Muscle layer of duodenum (tissue), 2 donors: ENCODE data around the gene VSTM1.

ENCODE experiments used
- H3K27ac ChIP-seq: one replicate; pipeline ENCODE4 v1.7.0; 2013; ENCODE audit warnings: mild to moderate bottlenecking, low read length
- H3K27me3 ChIP-seq: one replicate; pipeline ENCODE4 v1.7.0; 2013; ENCODE audit warnings: low read depth, mild to moderate bottlenecking, control low read depth, low read length
- H3K36me3 ChIP-seq, 2 donors: one replicate each; pipeline ENCODE4 v1.7.0; 2013; ENCODE audit warnings: low read length in 2 of 2, control low read depth in 1 of 2, mild to moderate bottlenecking in 1 of 2; ENCODE audit not compliant: insufficient read depth in 2 of 2, control insufficient read depth in 1 of 2
- H3K4me1 ChIP-seq, 2 donors: one replicate each; pipeline ENCODE4 v1.7.0; 2013; ENCODE audit warnings: low read length in 2 of 2, mild to moderate bottlenecking in 2 of 2, control low read depth in 1 of 2, moderate library complexity in 1 of 2; ENCODE audit not compliant: insufficient read depth in 2 of 2, control insufficient read depth in 1 of 2
- H3K4me3 ChIP-seq, 2 donors: one replicate each; pipeline ENCODE4 v1.7.0; 2013; ENCODE audit warnings: low read length in 2 of 2, low read depth in 1 of 2, mild to moderate bottlenecking in 1 of 2
- H3K9me3 ChIP-seq, 2 donors: one replicate each; pipeline ENCODE4 v1.7.0; 2013; ENCODE audit warnings: low read length in 2 of 2, control low read depth in 1 of 2, mild to moderate bottlenecking in 1 of 2; ENCODE audit not compliant: control insufficient read depth in 1 of 2
- donor health status: healthy.

VSTM1 gene

DNA sequence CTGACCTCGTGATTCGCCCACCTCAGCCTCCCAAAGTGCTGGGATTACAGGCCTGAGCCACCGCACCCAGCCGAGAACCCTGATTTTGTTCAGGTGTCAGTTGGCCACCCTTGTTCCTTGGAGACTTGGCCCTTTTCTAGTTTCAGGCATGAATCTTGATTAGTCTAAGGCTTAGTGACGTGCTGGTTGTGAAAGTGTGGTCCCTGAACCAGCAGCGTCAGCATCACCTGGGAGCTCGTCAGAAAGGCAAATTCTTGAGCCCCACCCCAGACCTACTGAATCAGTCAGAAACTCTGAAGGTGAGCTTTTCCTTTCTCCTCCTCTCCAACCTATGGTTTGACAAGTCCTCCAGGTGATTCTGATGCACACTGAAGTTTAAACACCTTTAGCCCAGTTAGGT lies 37.0 kb downstream of the VSTM1 start:
- no peaks in the 10 kb centered on the region for H3K27me3 ChIP-seq
- no peak overlapping the region for H3K27ac ChIP-seq

DNA sequence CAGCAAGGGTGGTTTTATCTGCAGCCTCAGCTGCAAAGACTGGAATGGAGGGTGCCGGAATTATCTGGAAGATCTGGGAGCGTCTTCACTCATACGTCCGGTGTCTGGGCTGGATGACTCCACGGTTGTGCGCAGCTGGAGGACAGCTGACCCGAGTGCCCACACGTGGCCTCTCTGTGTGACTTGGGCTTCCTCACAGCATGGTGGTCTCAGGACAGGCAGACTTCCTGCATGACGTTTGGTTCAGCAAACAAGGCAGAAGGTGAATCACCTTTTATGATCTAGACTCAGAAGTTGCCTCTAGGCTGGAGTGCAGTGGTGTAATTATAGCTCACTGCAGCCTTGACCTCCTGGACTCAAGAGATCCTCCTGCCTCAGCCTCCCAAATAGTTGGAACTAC lies 39.0 kb downstream of the VSTM1 start:
- H3K27me3 ChIP-seq, result no peaks in the 10 kb centered on the region
- no peak overlapping the region for H3K4me3 ChIP-seq
- H3K27ac ChIP-seq, result no peak overlapping the region
- no peaks in the 10 kb centered on the region for H3K9me3 ChIP-seq
- no peaks in the 10 kb centered on the region for H3K36me3 ChIP-seq
- peaks cover 0 to 7% of the 10 kb centered on the region in 2 donors for H3K4me1 ChIP-seq

More for the DNA sequence above, 37.0 kb downstream of the VSTM1 start:
- no peak overlapping the region for H3K4me3 ChIP-seq
- H3K36me3 ChIP-seq, result no peaks in the 10 kb centered on the region
- no peaks in the 10 kb centered on the region for H3K9me3 ChIP-seq
- peaks cover 0 to 7% of the 10 kb centered on the region in 2 donors for H3K4me1 ChIP-seq

DNA sequence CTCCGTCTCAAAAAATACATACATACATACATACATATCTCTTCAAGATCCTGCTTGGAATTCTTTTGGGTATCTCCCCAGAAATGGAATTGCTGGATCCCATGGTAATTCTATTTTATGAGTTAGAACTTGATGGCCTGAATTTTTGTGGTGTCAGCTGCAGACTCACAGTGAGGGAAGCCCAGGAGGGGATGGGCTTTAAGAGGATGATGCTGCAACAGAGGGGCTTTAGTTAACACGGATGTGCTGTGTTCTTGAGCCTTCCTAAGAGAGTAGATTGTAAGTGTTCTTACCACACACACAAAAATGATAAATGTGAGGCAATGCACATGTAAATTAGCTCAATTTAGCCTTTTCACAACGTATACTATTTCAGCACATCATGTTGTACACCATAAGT lies 40.5 kb downstream of the VSTM1 start:
- Histone ChIP-seq H3K4me1 (peaks cover 0 to 7% of the 10 kb centered on the region in 2 donors), H3K27ac (no peak overlapping the region), H3K9me3 (no peaks in the 10 kb centered on the region), H3K4me3 (no peak overlapping the region), H3K27me3 (no peaks in the 10 kb centered on the region), H3K36me3 (no peaks in the 10 kb centered on the region)

DNA sequence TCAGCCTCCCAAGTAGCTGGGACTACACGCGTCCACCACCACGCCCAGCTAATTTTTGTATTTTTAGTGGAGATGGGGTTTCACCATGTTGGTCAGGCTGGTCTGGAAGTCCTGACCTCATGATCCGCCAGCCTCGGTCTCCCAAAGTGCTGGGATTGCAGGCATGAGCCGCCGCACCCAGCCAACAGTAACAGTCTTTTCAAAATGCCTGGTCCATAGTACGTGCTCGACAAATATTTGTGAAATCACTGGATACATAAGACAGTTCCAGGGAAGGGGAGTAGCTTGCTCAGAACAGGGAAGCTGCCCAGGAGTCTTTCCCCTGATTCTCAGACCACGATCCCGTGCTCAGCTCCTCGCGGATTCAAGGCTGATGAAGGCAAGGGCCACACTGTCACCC lies 41.8 kb downstream of the VSTM1 start:
- no peaks in the 10 kb centered on the region for H3K9me3 ChIP-seq
- H3K4me1 ChIP-seq, result peaks cover 0 to 7% of the 10 kb centered on the region in 2 donors
- H3K36me3 ChIP-seq, result no peaks in the 10 kb centered on the region
- no peak overlapping the region for H3K4me3 ChIP-seq
- no peak overlapping the region for H3K27ac ChIP-seq
- no peaks in the 10 kb centered on the region for H3K27me3 ChIP-seq

DNA sequence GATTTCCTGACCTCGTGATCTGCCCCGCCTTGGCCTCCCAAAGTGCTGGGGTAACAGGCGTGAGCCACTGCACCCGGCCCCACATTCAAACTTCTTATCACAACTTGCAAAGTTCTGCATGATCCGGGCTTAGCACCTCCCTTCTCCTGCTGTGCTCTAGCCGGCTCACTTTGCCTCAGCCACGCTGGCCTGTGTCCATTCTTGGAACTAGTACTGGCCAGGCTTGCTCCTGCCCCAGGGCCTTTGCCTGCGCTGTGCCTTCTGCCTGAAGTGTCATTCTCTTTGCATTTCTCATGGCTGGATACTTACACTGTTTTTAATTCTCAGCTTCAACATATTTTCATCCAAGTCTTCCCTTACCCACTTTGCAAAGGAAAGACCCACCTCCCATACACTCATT lies 42.3 kb downstream of the VSTM1 start:
- H3K27me3 ChIP-seq, result no peaks in the 10 kb centered on the region

DNA sequence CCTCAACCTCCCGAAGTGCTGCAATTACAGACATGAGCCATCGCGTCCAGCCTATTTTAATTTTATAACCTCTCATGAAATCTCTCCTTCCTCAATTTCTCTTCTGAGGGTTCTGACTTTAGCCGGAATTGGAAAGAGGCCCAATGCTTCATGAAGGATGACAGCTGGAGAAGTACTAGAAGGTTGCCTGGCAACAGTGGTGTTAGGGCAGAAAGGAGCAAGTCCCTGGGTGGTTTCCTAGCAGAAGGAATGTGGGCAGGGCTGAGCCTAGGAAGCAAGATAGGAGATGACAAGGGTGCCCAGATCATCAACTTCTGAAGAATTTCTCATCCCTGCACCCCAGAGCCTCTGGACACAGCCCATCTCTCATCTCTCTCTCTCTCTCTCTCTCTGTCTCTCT lies 46.4 kb downstream of the VSTM1 start:
- no peaks in the 10 kb centered on the region for H3K4me1 ChIP-seq
- no peaks in the 10 kb centered on the region for H3K9me3 ChIP-seq
- no peaks in the 10 kb centered on the region for H3K27me3 ChIP-seq
- H3K4me3 ChIP-seq, result no peak overlapping the region
- no peaks in the 10 kb centered on the region for H3K36me3 ChIP-seq
- no peak overlapping the region for H3K27ac ChIP-seq

More for the DNA sequence above, 42.3 kb downstream of the VSTM1 start:
- Histone ChIP-seq H3K4me1 (peaks cover 0 to 7% of the 10 kb centered on the region in 2 donors), H3K9me3 (no peaks in the 10 kb centered on the region), H3K27ac (no peak overlapping the region), H3K36me3 (no peaks in the 10 kb centered on the region), H3K4me3 (no peak overlapping the region)

DNA sequence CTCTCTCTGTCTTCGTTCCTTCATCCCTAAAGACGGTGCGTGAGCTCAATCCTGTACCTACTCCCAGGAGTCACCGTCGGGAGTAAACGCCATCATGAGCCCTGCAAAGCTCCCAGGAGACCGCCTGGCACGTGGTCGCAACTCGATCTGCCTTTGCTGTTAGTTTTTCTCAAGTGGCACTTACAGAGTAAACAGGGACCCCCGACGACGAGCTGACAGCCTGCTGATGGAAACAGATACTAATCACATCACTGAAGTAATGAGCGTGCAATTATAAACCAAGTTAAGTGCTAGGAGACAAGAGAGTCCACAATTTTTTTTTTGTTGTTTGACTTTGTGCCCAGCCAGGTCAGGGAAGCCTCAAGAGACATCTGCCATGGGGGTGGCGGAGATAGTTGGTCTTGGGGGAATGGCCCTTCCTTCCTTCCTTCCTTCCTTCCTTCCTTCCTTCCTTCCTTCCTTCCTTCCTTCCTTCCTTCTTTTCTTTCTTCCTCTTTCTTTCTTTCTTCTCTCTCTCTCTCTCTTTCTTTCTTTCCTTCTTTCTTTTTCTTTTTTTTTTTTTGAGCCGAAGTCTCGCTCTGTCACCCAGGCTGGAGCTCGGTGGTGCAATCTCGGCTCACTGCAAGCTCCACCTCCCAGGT lies 48.7 kb downstream of the VSTM1 start:
- H3K27me3 ChIP-seq, result no peaks in the 10 kb centered on the region
- no peaks in the 10 kb centered on the region for H3K36me3 ChIP-seq
- no peaks in the 10 kb centered on the region for H3K4me1 ChIP-seq
- no peaks in the 10 kb centered on the region for H3K9me3 ChIP-seq
- H3K4me3 ChIP-seq, result no peak overlapping the region
- no peak overlapping the region for H3K27ac ChIP-seq

DNA sequence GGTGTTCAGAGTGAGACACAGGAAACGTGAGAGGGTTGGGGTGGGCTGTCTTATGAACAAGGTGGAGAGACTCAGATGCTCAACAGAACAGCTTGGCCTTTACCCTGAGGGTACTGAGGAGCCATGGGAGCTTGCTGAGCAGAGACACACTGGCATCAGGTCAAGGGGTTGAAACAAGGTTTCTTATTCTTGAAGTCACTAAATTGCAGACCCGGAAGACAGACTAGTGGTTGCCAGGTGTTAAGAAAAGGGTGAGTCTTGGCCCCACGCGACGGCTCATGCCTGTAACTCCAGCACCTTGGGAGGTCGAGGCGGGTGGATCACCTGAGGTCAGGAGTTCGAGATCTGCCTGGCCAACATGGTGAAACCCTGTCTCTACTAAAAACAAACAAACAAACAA lies 49.8 kb downstream of the VSTM1 start:
- no peaks in the 10 kb centered on the region for H3K27me3 ChIP-seq
- no peaks in the 10 kb centered on the region for H3K9me3 ChIP-seq
- no peaks in the 10 kb centered on the region for H3K36me3 ChIP-seq
- no peaks in the 10 kb centered on the region for H3K4me1 ChIP-seq
- H3K27ac ChIP-seq, result no peak overlapping the region
- H3K4me3 ChIP-seq, result no peak overlapping the region

DNA sequence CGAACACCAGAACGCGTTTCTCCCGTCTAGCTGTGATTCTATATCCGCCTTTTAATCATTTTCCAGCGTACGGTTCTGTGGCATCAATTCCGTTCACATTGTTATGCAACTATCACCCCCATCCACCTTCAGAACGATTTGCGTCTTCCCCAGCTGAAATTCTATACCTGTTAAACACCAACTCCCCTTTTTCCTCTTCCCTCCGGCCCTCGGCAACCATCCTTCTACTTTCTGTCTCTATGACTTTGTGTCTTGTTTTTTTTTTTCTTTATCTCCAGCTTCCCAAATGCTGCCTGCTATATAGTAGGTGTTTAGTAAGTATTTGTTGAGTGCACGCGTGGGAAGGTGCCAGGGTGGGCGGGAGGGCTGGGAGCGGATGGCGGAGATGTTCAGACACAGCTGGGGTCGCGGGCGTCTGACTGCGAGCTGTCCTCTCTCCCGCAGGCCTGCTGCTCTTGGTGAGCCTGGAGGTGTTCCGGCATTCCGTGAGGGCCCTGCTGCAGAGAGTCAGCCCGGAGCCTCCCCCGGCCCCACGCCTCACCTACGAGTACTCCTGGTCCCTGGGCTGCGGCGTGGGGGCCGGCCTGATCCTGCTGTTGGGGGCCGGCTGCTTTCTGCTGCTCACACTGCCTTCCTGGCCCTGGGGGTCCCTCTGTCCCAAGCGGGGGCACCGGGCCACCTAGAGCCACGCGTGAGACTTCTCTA lies 52.0 kb downstream of the VSTM1 start:
- no peaks in the 10 kb centered on the region for H3K4me1 ChIP-seq
- H3K4me3 ChIP-seq, result no peak overlapping the region
- no peaks in the 10 kb centered on the region for H3K9me3 ChIP-seq
- H3K27me3 ChIP-seq, result no peaks in the 10 kb centered on the region
- no peak overlapping the region for H3K27ac ChIP-seq
- no peaks in the 10 kb centered on the region for H3K36me3 ChIP-seq

DNA sequence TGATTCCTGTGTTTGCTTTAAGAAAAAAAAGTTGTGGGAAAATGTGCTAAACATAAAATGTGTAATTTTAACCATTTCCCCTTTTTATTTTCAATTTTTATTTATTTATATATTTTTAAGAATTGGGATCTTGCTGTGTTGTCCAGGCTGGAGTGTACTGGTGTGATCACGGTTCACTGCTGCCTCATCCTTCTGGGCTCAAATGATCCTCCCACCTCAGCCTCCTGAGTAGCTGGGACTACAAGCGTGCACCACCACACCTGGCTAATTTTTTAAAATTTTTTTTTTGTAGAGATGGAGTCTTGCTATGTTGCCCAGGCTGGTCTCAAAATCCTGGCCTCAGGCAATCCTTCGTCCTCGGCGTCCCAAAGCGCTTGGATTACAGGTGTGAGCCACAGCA lies 53.2 kb downstream of the VSTM1 start:
- Histone ChIP-seq H3K9me3 (no peaks in the 10 kb centered on the region), H3K27me3 (no peaks in the 10 kb centered on the region), H3K4me3 (no peak overlapping the region), H3K36me3 (no peaks in the 10 kb centered on the region), H3K27ac (no peak overlapping the region), H3K4me1 (no peaks in the 10 kb centered on the region)

DNA sequence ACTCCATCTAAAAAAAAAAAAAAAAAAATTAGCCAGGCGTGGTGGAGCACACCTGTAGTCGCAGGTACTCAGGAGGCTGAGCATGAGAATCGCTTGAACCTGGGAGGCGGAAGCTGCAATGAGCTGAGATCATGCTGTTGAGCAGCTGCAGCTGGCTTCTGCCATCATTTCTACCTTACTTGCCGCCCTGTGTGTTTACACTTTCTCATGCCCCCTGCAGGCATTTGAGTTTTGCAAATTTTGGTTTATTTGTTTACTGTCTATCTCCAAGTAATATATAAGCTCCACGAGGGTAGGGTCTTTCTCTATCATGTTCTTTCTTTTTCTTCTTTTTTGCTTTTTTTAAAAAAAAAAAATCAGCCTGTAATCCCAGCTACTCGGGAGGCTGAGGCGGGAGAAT lies 54.3 kb downstream of the VSTM1 start:
- H3K4me3 ChIP-seq, result no peak overlapping the region
- H3K4me1 ChIP-seq, result no peaks in the 10 kb centered on the region
- no peaks in the 10 kb centered on the region for H3K9me3 ChIP-seq
- H3K36me3 ChIP-seq, result no peaks in the 10 kb centered on the region
- H3K27me3 ChIP-seq, result no peaks in the 10 kb centered on the region
- no peak overlapping the region for H3K27ac ChIP-seq
